Measurements from ENCODE around the gene CCL26.

DNA sequence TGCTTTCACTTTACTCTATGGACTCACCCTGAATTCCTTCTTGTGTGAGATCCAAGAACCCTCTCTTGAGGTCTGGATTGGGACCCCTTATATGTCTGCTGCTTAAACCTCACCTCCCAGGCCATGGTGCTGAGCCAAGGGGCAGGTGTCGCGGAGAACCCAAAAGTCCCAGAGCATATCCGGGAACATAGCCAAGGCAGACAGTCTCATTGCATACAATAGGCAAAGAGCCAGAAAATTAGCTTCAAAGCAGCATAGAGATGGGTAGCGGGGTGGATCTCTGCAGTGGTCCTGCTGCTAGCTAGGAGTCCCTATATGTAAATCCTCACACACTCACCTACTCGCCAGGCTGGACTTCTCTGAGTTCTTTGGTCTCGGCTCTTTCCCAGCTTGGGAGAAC is 36.1 kb upstream of the CCL26 start:
- TF ChIP-seq CTCF (IDR thresholded peaks at IDR 0.05), result no peak
- TF ChIP-seq POLR2AphosphoS5 (IDR thresholded peaks at IDR 0.05), result no peak
- TF ChIP-seq POLR2A (IDR thresholded peaks at IDR 0.05), result no peak
- TF ChIP-seq EP300 (IDR thresholded peaks at IDR 0.05; ENCODE audit: low read depth), result no peak
